ENCODE measurements around the gene PKM.

DNA sequence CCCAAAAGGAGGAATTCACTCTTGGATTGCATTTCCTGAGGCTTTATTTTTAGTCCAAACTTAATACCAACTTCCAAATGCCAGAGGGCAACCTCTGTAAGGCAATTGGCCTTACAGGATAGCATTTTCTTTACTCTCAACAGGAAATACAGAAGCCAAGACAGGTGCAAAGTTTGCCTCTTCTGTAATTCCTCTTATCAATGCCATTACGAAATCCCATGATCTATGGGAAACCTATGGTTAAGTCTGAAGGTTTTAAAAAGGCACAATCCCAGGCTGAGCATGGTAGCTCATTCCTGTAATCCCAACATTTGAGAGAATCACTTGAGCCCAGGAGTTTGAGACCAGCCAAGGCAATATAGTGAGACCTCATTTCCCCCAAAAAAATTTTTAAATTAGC lies 14.9 kb downstream of the PKM start:
- TF ChIP-seq, protein P1, sequence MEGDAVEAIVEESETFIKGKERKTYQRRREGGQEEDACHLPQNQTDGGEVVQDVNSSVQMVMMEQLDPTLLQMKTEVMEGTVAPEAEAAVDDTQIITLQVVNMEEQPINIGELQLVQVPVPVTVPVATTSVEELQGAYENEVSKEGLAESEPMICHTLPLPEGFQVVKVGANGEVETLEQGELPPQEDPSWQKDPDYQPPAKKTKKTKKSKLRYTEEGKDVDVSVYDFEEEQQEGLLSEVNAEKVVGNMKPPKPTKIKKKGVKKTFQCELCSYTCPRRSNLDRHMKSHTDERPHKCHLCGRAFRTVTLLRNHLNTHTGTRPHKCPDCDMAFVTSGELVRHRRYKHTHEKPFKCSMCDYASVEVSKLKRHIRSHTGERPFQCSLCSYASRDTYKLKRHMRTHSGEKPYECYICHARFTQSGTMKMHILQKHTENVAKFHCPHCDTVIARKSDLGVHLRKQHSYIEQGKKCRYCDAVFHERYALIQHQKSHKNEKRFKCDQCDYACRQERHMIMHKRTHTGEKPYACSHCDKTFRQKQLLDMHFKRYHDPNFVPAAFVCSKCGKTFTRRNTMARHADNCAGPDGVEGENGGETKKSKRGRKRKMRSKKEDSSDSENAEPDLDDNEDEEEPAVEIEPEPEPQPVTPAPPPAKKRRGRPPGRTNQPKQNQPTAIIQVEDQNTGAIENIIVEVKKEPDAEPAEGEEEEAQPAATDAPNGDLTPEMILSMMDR (IDR thresholded peaks at IDR 0.05): no peak
- no peak for TF ChIP-seq POLR2A (IDR thresholded peaks at IDR 0.05)
